Astrocyte (in vitro differentiated cells and primary cell): ENCODE measurements around the gene TMEM178B. TPM values are rescaled to one million over a fixed set of nuclear protein-coding genes. Genes with fewer than 3 reads are reported as not detected.

Source experiments
- DNase-seq: peaks from one replicate; pipeline ENCODE4 v3.0.0-alpha.2; 2010; ENCODE audit warnings: low read depth
- FAIRE-seq: peaks from 2 replicates; lab custom pipeline; 2011; peaks lifted over from hg19 to GRCh38; lab: Jason Lieb, UNC
- H2AFZ ChIP-seq: 2 replicates; pipeline ENCODE4 v1.6.0; 2012; ENCODE audit warnings: low read depth, low read length, inconsistent platforms
- H3K27ac ChIP-seq: 2 replicates; pipeline ENCODE4 v1.5.1; 2011; ENCODE audit warnings: low read depth, low read length, inconsistent platforms
- H3K27me3 ChIP-seq: 2 replicates; pipeline ENCODE4 v1.6.0; 2011; ENCODE audit warnings: low read length, inconsistent platforms; ENCODE audit not compliant: insufficient read depth
- H3K36me3 ChIP-seq: 2 replicates; pipeline ENCODE4 v1.5.1; 2011; ENCODE audit warnings: low read length, inconsistent platforms; ENCODE audit not compliant: insufficient read depth
- H3K4me1 ChIP-seq: 2 replicates; pipeline ENCODE4 v1.5.1; 2011; ENCODE audit warnings: low read length, inconsistent platforms; ENCODE audit not compliant: insufficient read depth
- H3K4me2 ChIP-seq: 2 replicates; pipeline ENCODE4 v1.6.0; 2012; ENCODE audit warnings: low read length, inconsistent platforms
- H3K4me3 ChIP-seq: 2 replicates; pipeline ENCODE4 v1.5.1; 2011; ENCODE audit warnings: low read depth, mild to moderate bottlenecking, low read length, inconsistent platforms; ENCODE audit not compliant: insufficient read depth
- H3K79me2 ChIP-seq: 2 replicates; pipeline ENCODE4 v1.6.0; 2012; ENCODE audit warnings: mild to moderate bottlenecking, low read length, inconsistent platforms; ENCODE audit not compliant: insufficient read depth
- H3K9ac ChIP-seq: 2 replicates; pipeline ENCODE4 v1.6.0; 2012; ENCODE audit warnings: mild to moderate bottlenecking, low read length, inconsistent platforms
- H3K9me3 ChIP-seq: 2 replicates; pipeline ENCODE4 v1.5.1; 2012; ENCODE audit warnings: low read depth, mild to moderate bottlenecking, low read length, inconsistent platforms; ENCODE audit not compliant: insufficient read depth
- H4K20me1 ChIP-seq: 2 replicates; pipeline ENCODE4 v1.6.0; 2012; ENCODE audit warnings: low read length, inconsistent platforms; ENCODE audit not compliant: insufficient read depth
- H3K27ac Mint-ChIP-seq: one replicate; pipeline ENCODE4 v1.8.0; 2021; ENCODE audit warnings: mild to moderate bottlenecking, mixed read lengths; ENCODE audit not compliant: unreplicated experiment
- H3K27me3 Mint-ChIP-seq: one replicate; pipeline ENCODE4 v1.8.0; 2021; ENCODE audit warnings: low read depth, mixed read lengths; ENCODE audit not compliant: unreplicated experiment
- H3K36me3 Mint-ChIP-seq: one replicate; pipeline ENCODE4 v1.8.0; 2021; ENCODE audit warnings: low read depth, mixed read lengths; ENCODE audit not compliant: unreplicated experiment
- H3K4me1 Mint-ChIP-seq: one replicate; pipeline ENCODE4 v1.8.0; 2021; ENCODE audit warnings: low read depth, mixed read lengths; ENCODE audit not compliant: unreplicated experiment
- H3K4me3 Mint-ChIP-seq: one replicate; pipeline ENCODE4 v1.8.0; 2021; ENCODE audit warnings: mild to moderate bottlenecking, moderate library complexity, mixed read lengths; ENCODE audit not compliant: unreplicated experiment
- H3K9me3 Mint-ChIP-seq: one replicate; pipeline ENCODE4 v1.8.0; 2021; ENCODE audit warnings: mild to moderate bottlenecking, mixed read lengths; ENCODE audit not compliant: unreplicated experiment
- CTCF ChIP-seq: IDR thresholded peaks from 2 replicates; pipeline ENCODE4 v1.5.1; 2011; ENCODE audit warnings: low read depth, mild to moderate bottlenecking, inconsistent platforms, low read length, moderate library complexity; ENCODE audit not compliant: insufficient read depth
- EZH2 ChIP-seq: IDR thresholded peaks from 2 replicates; pipeline ENCODE4 v1.6.1; 2012; ENCODE audit warnings: mild to moderate bottlenecking, low read length, inconsistent platforms; ENCODE audit not compliant: insufficient read depth
- total RNA-seq: library from RNA; stranded (reverse); gene quantifications from 2 replicates; pipeline ENCODE4 v1.2.1, GENCODE V29; 2021

TMEM178B gene
- total RNA-seq, 1 donor from 2014 or later: 3.9 TPM

DNA sequence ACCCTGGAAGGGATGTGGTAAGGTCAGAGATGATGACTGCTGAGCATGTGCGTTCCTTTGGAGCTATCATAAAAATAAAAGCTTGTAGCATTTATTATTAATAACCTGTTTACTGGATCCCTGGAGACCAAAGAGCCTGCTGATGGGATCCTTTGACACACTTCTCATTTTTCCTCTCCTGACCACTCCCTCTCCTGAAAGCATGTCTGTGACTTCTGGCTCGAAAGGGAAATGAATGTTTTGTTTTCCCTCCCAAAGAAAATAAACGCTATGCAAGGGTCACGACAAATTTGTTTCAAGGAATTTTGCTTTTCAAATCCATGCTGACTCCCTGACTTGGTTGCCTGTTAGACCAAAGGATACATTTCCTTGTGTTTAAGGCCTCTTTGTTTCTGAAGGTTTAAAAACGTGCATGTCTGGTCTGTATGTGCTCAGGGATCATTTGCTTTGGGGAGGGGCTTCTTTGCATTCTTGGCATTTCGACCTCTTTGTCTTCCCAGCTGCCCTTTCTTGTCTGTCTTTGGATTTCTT lies 292.3 kb downstream of the TMEM178B start:
- Mint-ChIP-seq H3K9me3 (peaks cover under 1% of the 10 kb centered on the region), H3K27me3 (no peaks in the 10 kb centered on the region), H3K4me1 (peaks cover 31% of the 10 kb centered on the region), H3K36me3 (no peaks in the 10 kb centered on the region), H3K27ac (peak overlapping the region; percentile 64), H3K4me3 (peak overlapping the region; percentile 10)
- H3K9ac ChIP-seq: no peak overlapping the region
- H2AFZ ChIP-seq: no peak overlapping the region
- no peaks in the 10 kb centered on the region for H3K36me3 ChIP-seq
- TF ChIP-seq EZH2 (no peak), CTCF (no peak)
- H3K4me3 ChIP-seq: no peak overlapping the region
- FAIRE-seq: no peak
- no peaks in the 10 kb centered on the region for H3K9me3 ChIP-seq
- H3K79me2 ChIP-seq: no peaks in the 10 kb centered on the region
- no peak for DNase-seq
- no peak overlapping the region for H3K27ac ChIP-seq
- H3K27me3 ChIP-seq: no peaks in the 10 kb centered on the region
- H3K4me2 ChIP-seq: peak overlapping the region; percentile 54
- peaks cover 21% of the 10 kb centered on the region for H3K4me1 ChIP-seq
- H4K20me1 ChIP-seq: no peaks in the 10 kb centered on the region

GRCh38 chr7:141369422-141369821 lies 295.6 kb downstream of the TMEM178B start:
- H3K9ac ChIP-seq: no peak overlapping the region
- H3K9me3 ChIP-seq: no peaks in the 10 kb centered on the region
- DNase-seq (no peak), FAIRE-seq (no peak)
- H3K27me3 ChIP-seq: no peaks in the 10 kb centered on the region
- peak overlapping the region; percentile 26 for H2AFZ ChIP-seq
- no peak overlapping the region for H3K27ac Mint-ChIP-seq
- H3K79me2 ChIP-seq: no peaks in the 10 kb centered on the region
- H3K4me1 Mint-ChIP-seq: peaks cover 5% of the 10 kb centered on the region
- no peak overlapping the region for H3K27ac ChIP-seq
- H3K4me3 ChIP-seq: no peak overlapping the region
- no peaks in the 10 kb centered on the region for H4K20me1 ChIP-seq
- TF ChIP-seq CTCF (no peak), EZH2 (no peak)
- no peaks in the 10 kb centered on the region for H3K27me3 Mint-ChIP-seq
- peaks cover 3% of the 10 kb centered on the region for H3K9me3 Mint-ChIP-seq
- H3K4me3 Mint-ChIP-seq: no peak overlapping the region
- no peaks in the 10 kb centered on the region for H3K36me3 ChIP-seq
- H3K4me2 ChIP-seq: no peak overlapping the region
- no peaks in the 10 kb centered on the region for H3K36me3 Mint-ChIP-seq
- H3K4me1 ChIP-seq: peaks cover 6% of the 10 kb centered on the region

GRCh38 chr7:141370178-141370577 lies 296.3 kb downstream of the TMEM178B start:
- Histone ChIP-seq H3K79me2 (no peaks in the 10 kb centered on the region), H3K4me2 (no peak overlapping the region), H3K9ac (no peak overlapping the region), H4K20me1 (no peaks in the 10 kb centered on the region), H3K36me3 (no peaks in the 10 kb centered on the region), H3K27ac (no peak overlapping the region), H3K9me3 (no peaks in the 10 kb centered on the region), H3K27me3 (no peaks in the 10 kb centered on the region), H3K4me3 (no peak overlapping the region), H2AFZ (no peak overlapping the region), H3K4me1 (peaks cover 6% of the 10 kb centered on the region)
- FAIRE-seq (no peak), DNase-seq (no peak)
- Mint-ChIP-seq H3K9me3 (peaks cover 3% of the 10 kb centered on the region), H3K36me3 (no peaks in the 10 kb centered on the region), H3K27me3 (no peaks in the 10 kb centered on the region), H3K4me1 (peaks cover 5% of the 10 kb centered on the region), H3K27ac (no peak overlapping the region), H3K4me3 (no peak overlapping the region)
- TF ChIP-seq CTCF (no peak), EZH2 (no peak)
